ENCODE data around the gene ZNF554. TPM values are rescaled to one million over a fixed set of nuclear protein-coding genes. Genes with fewer than 3 reads are reported as not detected.

Gene ZNF554
- total and polyA plus RNA-seq, 2 of the 8 experiments (the other 6 are each of a cell fraction or from before 2014, with no cell fraction given), result 1.8 to 5.7 TPM

DNA sequence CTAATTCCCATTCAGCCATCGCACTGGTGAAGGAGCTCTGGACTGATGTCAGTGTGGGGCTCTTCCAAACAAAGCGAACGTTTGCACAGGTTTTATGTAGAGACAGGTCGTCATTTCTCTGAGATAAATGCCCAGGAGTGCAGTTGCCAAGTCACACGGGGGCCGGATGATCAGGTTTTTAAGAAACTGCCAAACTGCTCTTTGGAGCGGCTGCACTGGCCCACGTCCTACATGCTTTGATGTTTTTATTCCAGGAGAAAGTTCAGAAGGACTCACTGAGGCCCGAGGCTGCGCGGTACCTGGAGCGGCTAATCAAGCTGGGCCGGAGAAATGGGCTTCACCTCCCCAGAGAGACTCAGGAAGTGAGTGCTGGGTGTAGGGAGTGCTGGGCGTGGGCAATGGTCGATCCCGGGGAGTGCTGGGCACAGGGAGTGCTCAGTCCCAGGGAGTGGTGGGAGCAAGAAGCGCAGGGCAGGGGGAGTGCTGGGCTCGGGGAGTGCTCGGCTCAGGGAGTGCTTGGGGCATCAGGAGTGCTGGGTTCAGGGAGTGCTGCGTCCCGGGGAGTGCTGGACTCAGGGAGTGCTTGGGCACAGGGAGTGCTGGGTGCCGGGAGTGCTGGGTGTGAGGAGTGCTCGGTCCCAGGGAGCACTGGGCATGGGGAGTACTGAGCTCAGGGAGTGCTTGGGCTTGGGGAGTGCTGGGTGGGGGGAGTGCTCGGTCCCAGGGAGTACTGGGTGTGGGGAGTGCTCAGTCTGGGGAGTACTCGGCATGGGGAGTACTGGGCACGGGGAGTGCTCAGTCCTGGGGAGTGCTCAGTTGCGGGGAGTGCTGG lies 23.6 kb upstream of the ZNF554 start:
- FAIRE-seq, result no peak
- H3K79me1 ChIP-seq (ENCODE audit: low read depth, low read length), result peaks cover 7% of the 10 kb centered on the region; the same call in 1 of the 2 replicates
- no peak overlapping the region for H3K4me3 ChIP-seq (ENCODE audit: extremely low read depth in 1 of 4, insufficient read depth in 2 of 4, low read depth in 3 of 4, low read length in 4 of 4)
- H3K14ac ChIP-seq (ENCODE audit: insufficient read length), result no peak overlapping the region
- no peak overlapping the region for H3K23ac ChIP-seq (ENCODE audit: insufficient read length)
- H4K91ac ChIP-seq (replicated peaks; ENCODE audit: insufficient read length, low read length), result no peak overlapping the region
- ChIA-PET CTCF (ENCODE audit: partially characterized antibody) (no interaction called here), POLR2A (ENCODE audit: partially characterized antibody) (interaction anchor here (1.2 to 1.9 kb wide), 2 partner anchors 8 to 9 kb away, joined by 5 to 10 read pairs; no protein-coding TSS in a partner anchor)
- no peaks in the 10 kb centered on the region for H3K79me2 ChIP-seq (ENCODE audit: control insufficient read depth in 1 of 2, insufficient read depth in 2 of 2, low read length in 2 of 2)
- H3K18ac ChIP-seq (ENCODE audit: extremely low read depth, low read length), result no peak overlapping the region
- no peak overlapping the region for H3K56ac ChIP-seq (replicated peaks; ENCODE audit: insufficient read length, low read depth, low read length)
- H3K4ac ChIP-seq (replicated peaks; ENCODE audit: insufficient read length, low read depth, low read length), result no peak overlapping the region
- no peak overlapping the region for H2BK120ac ChIP-seq (replicated peaks; ENCODE audit: low read depth, low read length)
- H4K8ac ChIP-seq (ENCODE audit: extremely low read depth, insufficient read depth, low read length), result no peak overlapping the region; the same call in none of the 2 replicates
- no peak overlapping the region for H2BK15ac ChIP-seq (ENCODE audit: low read length)
- H2AK5ac ChIP-seq (ENCODE audit: low read depth, low read length), result no peak overlapping the region
- H3K4me2 ChIP-seq (ENCODE audit: insufficient read depth in 1 of 2, low read depth in 2 of 2, low read length in 2 of 2), result no peak overlapping the region
- no peaks in the 10 kb centered on the region for H3K23me2 ChIP-seq (ENCODE audit: low read depth, low read length)
- no peak overlapping the region for H4K5ac ChIP-seq (ENCODE audit: insufficient read length, low read depth, low read length)
- peaks cover 6 to 20% of the 10 kb centered on the region in 2 experiments for H4K20me1 ChIP-seq (replicated peaks in 1 of 2; ENCODE audit: control insufficient read depth in 1 of 2, insufficient read depth in 2 of 2, low read length in 2 of 2)
- H3K9ac ChIP-seq (replicated peaks in 1 of 4; ENCODE audit: extremely low read depth in 1 of 4, low read depth in 3 of 4, low read length in 3 of 4), result no peak overlapping the region
- H3K27me3 ChIP-seq (replicated peaks in 1 of 4; ENCODE audit: control insufficient read depth in 3 of 4, extremely low read depth in 1 of 4, insufficient read depth in 3 of 4, low read length in 3 of 4), result no peaks in the 10 kb centered on the region; a peak in 1 of 7 replicates
- H3K36me3 ChIP-seq (ENCODE audit: control insufficient read depth in 2 of 4, insufficient read depth in 4 of 4, low read length in 3 of 4), result peaks cover 25 to 69% (median 57%) of the 10 kb centered on the region in 4 experiments
- H3K4me1 ChIP-seq (replicated peaks in 1 of 4; ENCODE audit: control insufficient read depth in 3 of 4, insufficient read depth in 4 of 4, low read length in 3 of 4), result no peaks in the 10 kb centered on the region; a peak in 2 of 7 replicates
- H2BK20ac ChIP-seq (ENCODE audit: low read length), result no peak overlapping the region
- no peak overlapping the region for H2AFZ ChIP-seq (ENCODE audit: low read length)
- no peak for DNase-seq (ENCODE audit: low read depth in 1 of 2, low spot score in 2 of 2)
- no peak overlapping the region for H2BK5ac ChIP-seq (ENCODE audit: low read depth, low read length)
- no peak overlapping the region for H3K27ac ChIP-seq (ENCODE audit: low read depth, low read length)
- no peaks in the 10 kb centered on the region for H3K9me3 ChIP-seq (ENCODE audit: insufficient read depth in 2 of 2, low read depth in 1 of 2, low read length in 1 of 2)
- 92% methylated on average over 25 of the region's 27 CpGs; no CpG with 5 or more reads in 1 of the 2 experiments for WGBS, 2 experiments (ENCODE audit: extremely low coverage in 1 of 2, insufficient coverage in 1 of 2, insufficient read length in 1 of 2, insufficient replicate concordance in 2 of 2, low coverage in 1 of 2, low lambda C conversion rate in 2 of 2, missing lambda C conversion rate in 1 of 2)
- H2BK12ac ChIP-seq (ENCODE audit: low read depth, low read length), result no peak overlapping the region
